SK-N-MC (cell line): ENCODE measurements around the gene P3H4.
A peak's percentile ranks its signal among the peaks of the same experiment; 100 is the strongest.

Source experiments
- DNase-seq: peaks from one replicate; pipeline ENCODE4 v3.0.0-alpha.2; 2011; ENCODE audit warnings: low read depth, low spot score
- H3K27ac ChIP-seq: fragments of 200-600 bp; sonication (generic); 2 replicates; pipeline ENCODE4 v1.5.1; 2016; ENCODE audit warnings: mixed run types
- H3K36me3 ChIP-seq: fragments of 200-600 bp; sonication (generic); 2 replicates; pipeline ENCODE4 v1.6.1; 2017; ENCODE audit warnings: antibody characterized with exemption, low read length, mixed read lengths; ENCODE audit not compliant: insufficient read depth
- H3K4me3 ChIP-seq: fragments of 200-600 bp; sonication (generic); 2 replicates; pipeline ENCODE4 v1.5.1; 2016
- H3K9ac ChIP-seq: fragments of 200-600 bp; sonication (generic); 2 replicates; pipeline ENCODE4 v1.8.0; 2017; ENCODE audit warnings: mixed run types, mixed read lengths; ENCODE audit not compliant: insufficient read length
- H3K9me3 ChIP-seq: fragments of 200-600 bp; sonication (generic); 2 replicates; pipeline ENCODE4 v1.6.1; 2017; ENCODE audit warnings: low read depth, mild to moderate bottlenecking, antibody characterized with exemption, low read length, moderate library complexity, mixed read lengths
- EZH2 ChIP-seq: fragments of 200-600 bp; sonication (generic); IDR thresholded peaks from one replicate; pipeline ENCODE4 v1.6.1; 2017; ENCODE audit warnings: antibody characterized with exemption
- FOXP2 ChIP-seq: optimal IDR thresholded peaks from 2 replicates; pipeline ENCODE3; 2011; ENCODE audit warnings: mild to moderate bottlenecking, moderate library complexity; ENCODE audit not compliant: insufficient read depth; ENCODE audit errors: extremely low read length, control extremely low read depth
- POLR2AphosphoS5 ChIP-seq: IDR thresholded peaks from 2 replicates; pipeline ENCODE4 v1.6.1; 2012; ENCODE audit warnings: mild to moderate bottlenecking, low read depth, low read length, borderline replicate concordance

P3H4 gene

GRCh38 chr17:41812381-41813151, 817 bp upstream of the P3H4 start, which contains the start of gene FKBP10:
Gene FKBP10 (plus strand): TSS chr17:41813004. CDS start chr17:41813035, 31 bp downstream.
- DNase-seq, result no peak
- no peaks in the 10 kb centered on the region for H3K9me3 ChIP-seq
- H3K9ac ChIP-seq, result peak within 1 kb of the TSS; percentile 80
- peak within 1 kb of the TSS; percentile 95 for H3K4me3 ChIP-seq
- no peak for TF ChIP-seq FOXP2
- no peak for TF ChIP-seq EZH2
- TF ChIP-seq POLR2AphosphoS5, result no peak
- H3K36me3 ChIP-seq, result no peaks in the 10 kb centered on the region
- H3K27ac ChIP-seq, result no peak within 1 kb of the TSS

GRCh38 chr17:41810659-41811548, 845 bp downstream of the P3H4 start:
- TF ChIP-seq POLR2AphosphoS5 (no peak), EZH2 (no peak), FOXP2 (no peak)
- Histone ChIP-seq H3K36me3 (no peaks in the 10 kb centered on the region), H3K27ac (no peak overlapping the region), H3K9me3 (no peaks in the 10 kb centered on the region), H3K9ac (peak overlapping the region; percentile 80), H3K4me3 (peak overlapping the region; percentile 95)
- DNase-seq, result no peak

- no peaks in the 10 kb centered on the region for H3K36me3 ChIP-seq
- no peaks in the 10 kb centered on the region for H3K9me3 ChIP-seq
- H3K27ac ChIP-seq, result no peak overlapping the region
- H3K9ac ChIP-seq, result no peak overlapping the region
- DNase-seq, result no peak
- no peak overlapping the region for H3K4me3 ChIP-seq
- TF ChIP-seq POLR2AphosphoS5 (no peak), EZH2 (no peak), FOXP2 (no peak)
Measured at GRCh38 chr17:41806685-41807445, 4.9 kb downstream of the P3H4 start.

DNA sequence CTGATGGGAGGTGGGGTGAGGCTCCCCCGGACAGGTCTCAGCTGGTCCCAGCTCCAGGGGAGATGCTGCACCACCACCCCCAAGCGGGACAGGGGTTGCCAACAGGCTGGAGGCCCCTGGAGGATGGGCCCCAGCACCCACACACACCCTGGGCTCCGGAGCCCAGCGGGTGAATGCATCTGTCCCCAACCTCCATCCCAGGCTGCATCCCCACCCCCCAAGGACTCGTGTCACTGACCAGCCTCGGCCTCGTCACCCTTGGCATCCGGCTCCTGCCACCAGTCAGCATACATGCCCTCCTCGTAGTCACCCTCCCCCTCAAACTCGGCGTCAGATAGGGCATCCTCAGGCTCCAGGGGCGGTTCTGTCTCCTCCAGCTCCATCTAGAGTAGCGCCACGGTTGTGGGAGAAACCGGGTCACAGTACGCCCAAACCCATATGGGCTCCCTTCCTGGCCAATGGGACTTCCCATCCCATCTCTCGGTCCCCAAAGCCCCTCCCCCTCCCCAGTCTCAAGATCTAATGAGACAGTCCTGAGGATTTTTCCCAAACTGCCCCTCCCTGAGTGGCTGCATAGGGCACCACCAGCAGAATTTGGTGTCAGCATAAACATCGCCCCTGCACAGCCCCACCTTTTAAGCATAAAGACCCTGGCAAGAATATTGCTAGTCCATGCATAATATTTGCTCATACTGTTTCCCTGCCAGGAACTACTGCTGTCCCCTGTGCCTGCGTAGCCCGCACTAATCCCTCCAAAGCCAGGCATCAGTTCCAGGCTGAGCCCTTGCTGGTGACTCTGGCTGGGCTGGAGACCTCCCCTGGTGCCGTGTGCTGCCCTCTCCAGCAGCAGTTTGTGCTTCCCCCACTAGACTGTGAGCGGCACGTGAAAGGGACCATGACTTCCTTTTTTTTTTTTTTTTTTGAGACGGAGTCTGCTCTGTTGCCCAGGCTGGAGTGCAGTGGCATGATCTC, 8.4 kb downstream of the P3H4 start:
- Histone ChIP-seq H3K27ac (no peak overlapping the region), H3K9ac (no peak overlapping the region), H3K36me3 (no peaks in the 10 kb centered on the region), H3K9me3 (no peaks in the 10 kb centered on the region), H3K4me3 (no peak overlapping the region)
- TF ChIP-seq EZH2 (no peak), POLR2AphosphoS5 (no peak), FOXP2 (no peak)
- no peak for DNase-seq

DNA sequence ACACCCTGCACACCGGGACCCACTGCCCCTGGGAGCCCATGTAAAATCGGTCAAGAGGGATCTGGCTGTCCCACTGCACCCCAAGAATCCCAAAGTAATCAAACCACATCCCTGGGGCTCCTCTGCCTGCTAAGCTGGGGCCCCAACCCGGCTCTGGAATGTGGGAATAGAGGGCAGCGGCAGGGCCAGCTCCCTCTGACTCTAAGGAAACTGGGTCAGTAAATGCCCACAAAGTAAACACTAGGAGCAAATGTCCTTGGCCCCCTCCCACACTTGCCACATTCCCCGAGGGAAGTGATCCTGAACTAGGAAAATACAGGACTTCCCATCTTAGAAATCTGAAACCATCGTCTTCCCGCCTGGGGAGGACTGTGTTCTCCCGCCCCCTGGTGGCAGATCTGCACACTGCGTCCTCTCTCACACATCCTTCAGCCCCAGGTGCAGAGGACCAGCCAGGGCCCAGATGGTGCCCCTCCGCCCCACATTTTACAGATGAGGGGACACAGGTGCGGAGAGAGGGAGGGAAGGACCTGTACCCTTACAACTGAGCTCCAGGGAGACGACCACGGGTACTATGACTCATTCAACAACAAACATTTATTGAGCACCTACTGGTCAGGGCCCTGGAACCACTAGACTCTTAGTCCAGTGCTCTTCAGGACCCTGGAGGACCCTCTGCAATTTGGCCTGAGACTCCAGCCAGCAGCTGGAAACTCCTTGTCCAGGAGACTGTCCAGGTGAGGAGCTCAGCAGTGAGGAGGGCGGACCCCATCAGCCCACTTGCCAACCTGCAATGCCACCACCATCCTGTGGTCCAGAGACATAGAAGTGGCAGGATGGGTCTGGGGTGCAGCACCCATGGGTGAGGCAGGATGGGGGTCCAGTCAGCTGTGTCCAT, 10.1 kb downstream of the P3H4 start:
- no peak overlapping the region for H3K4me3 ChIP-seq
- no peak for DNase-seq

GRCh38 chr17:41800601-41801373, 11.0 kb downstream of the P3H4 start:
- H3K27ac ChIP-seq, result no peak overlapping the region
- TF ChIP-seq POLR2AphosphoS5, result no peak
- no peak for TF ChIP-seq FOXP2
- no peak for DNase-seq
- no peaks in the 10 kb centered on the region for H3K36me3 ChIP-seq
- H3K9ac ChIP-seq, result no peak overlapping the region
- no peaks in the 10 kb centered on the region for H3K9me3 ChIP-seq
- H3K4me3 ChIP-seq, result no peak overlapping the region

More for the DNA sequence above, 10.1 kb downstream of the P3H4 start:
- Histone ChIP-seq H3K27ac (no peak overlapping the region), H3K36me3 (no peaks in the 10 kb centered on the region), H3K9me3 (no peaks in the 10 kb centered on the region), H3K9ac (no peak overlapping the region)
- TF ChIP-seq POLR2AphosphoS5 (peak; percentile 39; the same call in 1 of the 2 replicates), FOXP2 (no peak), EZH2 (no peak)
